HG03457 (cell line): ENCODE data around the gene MUSK.
"Not testable (repeated sequence)": the region's sequence is repeated elsewhere in the genome, so short reads cannot be mapped to it uniquely, and the experiment has no call there.

Experiments
- ATAC-seq: cut with Tn5 transposase; IDR thresholded peaks from one replicate; pipeline ENCODE4 v1.9.1; 2021; ENCODE audit warnings: moderate number of reproducible peaks; ENCODE audit not compliant: unreplicated experiment

Gene MUSK

GRCh38 chr9:110691002-110691549 lies 22.5 kb downstream of the MUSK start:
- no peak for ATAC-seq

GRCh38 chr9:110695846-110696245 lies 27.3 kb downstream of the MUSK start:
- ATAC-seq, result not testable (repeated sequence)

DNA sequence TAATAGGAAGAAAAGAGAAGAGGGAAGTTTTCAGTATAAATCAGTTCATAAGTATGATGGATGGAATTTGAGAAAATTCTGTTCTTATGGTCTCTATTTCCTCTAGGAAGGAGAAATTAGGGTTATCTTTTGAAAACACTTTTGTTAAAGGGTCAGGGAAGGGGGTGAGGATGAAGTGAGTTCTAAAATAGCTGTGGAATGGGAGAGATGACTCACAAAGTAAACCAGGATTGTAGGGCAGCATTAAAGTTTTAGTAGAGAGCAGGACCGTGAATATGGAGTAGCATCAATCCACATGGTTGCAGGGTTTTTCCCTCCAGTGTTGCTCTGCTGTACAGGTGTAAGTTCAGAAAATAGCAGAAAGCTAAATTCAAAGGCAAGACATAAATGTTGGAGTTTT lies 32.4 kb downstream of the MUSK start:
- no peak for ATAC-seq

- no peak for ATAC-seq
Measured at GRCh38 chr9:110703669-110704068, 35.1 kb downstream of the MUSK start.

DNA sequence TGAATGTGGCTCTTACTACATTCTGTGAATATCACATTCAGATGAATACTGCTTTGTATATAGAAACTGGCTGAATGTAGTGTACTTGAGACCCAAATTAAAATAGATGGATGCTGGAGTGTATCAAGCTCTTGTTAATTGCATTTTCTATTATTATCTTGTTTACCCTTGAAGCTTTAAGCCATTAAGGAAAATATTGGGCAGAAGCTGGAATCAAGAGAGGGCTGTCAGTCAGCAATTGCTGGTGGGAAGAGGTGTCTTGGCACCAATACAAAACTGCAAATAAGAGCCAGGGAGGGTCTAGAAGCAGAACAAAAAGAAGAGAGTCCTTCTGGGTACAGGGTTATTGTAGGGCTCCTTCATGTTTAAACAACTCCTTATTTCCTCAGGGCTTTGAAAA lies 38.8 kb downstream of the MUSK start:
- ATAC-seq, result no peak

GRCh38 chr9:110710420-110710819 lies 41.8 kb downstream of the MUSK start:
- no peak for ATAC-seq

- ATAC-seq, result no peak
Measured at GRCh38 chr9:110712955-110713354, 44.4 kb downstream of the MUSK start.

DNA sequence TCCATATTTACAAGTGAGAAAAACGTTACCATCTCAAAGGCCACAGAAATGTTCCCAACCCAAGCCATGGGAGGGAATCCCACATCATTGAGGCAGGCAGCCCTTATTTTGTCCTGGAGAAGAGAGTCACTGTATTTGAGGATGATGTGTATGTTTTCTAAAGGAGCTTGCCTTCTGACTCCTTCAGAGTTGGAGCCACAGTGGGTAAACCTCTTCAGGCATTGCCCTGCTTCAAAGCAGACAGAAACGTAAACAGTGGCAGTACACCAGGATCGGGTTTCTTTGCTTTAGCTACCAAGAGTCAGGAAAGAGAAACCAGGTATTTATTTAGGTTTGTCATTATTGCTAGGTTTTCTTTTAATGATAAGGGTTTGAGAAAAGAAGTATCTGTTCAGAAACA lies 45.7 kb downstream of the MUSK start:
- no peak for ATAC-seq

DNA sequence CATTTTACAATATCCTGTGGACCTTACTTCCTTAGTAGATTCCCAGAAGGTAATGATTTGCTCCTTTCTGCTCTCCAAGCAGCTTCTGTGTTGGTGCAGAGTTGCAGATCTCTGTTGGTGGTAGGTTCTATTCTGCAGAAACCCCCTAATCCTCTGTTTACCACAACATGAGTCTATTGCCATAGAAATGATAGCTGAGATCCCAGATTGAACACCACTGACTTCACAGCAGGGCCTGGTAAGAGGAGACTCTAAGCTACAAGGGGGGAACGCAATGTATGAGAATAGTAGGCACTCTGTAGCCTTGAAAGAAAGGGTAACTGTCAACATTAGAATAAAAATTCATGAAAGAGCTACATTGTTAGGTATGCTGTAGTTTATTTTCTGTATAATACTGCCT lies 59.5 kb downstream of the MUSK start:
- ATAC-seq, result no peak

GRCh38 chr9:110729641-110730040 lies 61.0 kb downstream of the MUSK start:
- no peak for ATAC-seq

- ATAC-seq, result no peak
Measured at GRCh38 chr9:110731437-110732028, 62.9 kb downstream of the MUSK start.

DNA sequence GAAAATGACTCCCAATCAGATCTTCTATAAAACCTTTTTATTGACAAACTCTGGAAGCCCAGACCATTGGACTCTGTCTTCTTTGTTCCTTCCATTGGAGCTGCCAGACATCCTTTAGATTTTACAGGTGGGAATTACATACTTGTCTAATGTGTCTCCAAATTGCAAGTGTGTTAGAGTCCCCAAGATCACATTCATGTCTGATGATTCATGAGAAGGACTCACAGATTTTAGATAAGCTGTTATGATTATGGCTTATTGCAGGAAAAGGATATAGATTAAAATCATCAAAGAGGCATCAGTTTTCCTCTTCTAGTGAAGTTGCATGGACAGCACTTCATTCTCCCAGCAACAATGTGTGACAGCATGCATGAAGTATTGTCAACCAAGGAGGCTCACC lies 70.4 kb downstream of the MUSK start:
- ATAC-seq, result no peak

GRCh38 chr9:110742741-110743371 lies 74.3 kb downstream of the MUSK start:
- ATAC-seq, result no peak

GRCh38 chr9:110744715-110745384 lies 76.3 kb downstream of the MUSK start:
- no peak for ATAC-seq

- ATAC-seq, result no peak
Measured at GRCh38 chr9:110745676-110746075, 77.1 kb downstream of the MUSK start.

DNA sequence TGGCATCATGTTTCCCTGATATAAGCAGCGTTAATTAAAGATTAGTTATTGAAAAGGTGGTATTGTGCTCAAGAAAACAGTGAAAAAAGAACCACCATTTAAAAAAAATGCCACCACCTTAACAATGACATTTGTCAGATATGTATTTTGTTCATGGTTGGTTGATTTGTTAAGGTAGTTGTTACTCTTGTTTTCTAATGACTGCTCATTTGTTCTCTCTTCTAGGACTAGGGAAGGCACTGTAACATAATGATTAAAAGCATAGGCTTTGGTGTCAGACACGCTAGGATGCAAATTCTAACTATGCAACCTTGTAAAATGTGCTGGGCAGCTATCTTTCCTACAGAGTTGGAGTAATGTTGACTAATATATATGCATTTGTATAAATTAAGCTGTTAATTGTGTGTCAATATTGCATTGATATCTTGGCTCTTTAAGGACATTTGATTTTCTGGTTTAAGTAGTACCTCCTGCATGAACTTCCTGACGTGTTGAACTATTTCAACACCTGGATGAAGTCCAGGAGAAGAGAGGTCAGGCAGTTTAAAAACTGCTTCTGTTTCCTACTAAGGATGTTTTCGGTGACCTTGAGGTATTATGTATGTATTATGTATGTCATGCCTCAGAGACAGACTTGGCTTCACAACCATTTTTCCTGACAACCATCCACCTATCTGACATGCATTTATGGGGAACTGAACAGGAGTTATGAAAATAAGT lies 77.8 kb downstream of the MUSK start:
- ATAC-seq, result no peak

DNA sequence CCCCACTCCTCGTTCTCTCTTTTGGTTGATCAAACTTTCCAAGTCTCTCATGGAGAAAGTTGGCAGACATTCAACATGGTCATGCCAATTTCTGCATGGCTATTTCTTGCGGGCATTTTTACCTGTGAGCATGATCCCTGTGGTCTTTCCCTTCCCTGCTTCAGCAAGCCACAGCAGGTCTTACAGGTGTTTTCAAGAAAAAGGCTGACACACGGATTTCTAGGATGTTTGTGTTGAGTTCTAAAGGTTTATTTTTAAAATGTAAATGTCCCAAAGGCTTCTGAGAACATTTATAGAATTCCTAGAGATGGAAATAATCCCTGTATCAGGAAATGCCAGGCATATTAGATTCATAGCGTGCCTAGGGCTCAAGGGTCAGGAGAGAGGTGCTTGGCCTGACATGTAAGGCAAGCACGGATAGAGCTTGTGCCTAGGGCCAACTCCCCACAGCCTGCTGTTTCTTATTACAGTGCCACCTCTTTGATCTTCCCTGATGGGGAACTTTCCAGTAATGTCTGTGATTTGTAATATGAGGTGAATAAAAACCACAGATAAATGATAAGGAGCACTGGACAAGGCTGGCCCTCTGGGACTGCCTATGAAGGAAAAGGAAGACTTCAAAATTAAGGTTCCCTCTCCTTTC lies 79.8 kb downstream of the MUSK start:
- ATAC-seq, result no peak

- no peak for ATAC-seq
Measured at GRCh38 chr9:110750272-110750671, 81.7 kb downstream of the MUSK start.

DNA sequence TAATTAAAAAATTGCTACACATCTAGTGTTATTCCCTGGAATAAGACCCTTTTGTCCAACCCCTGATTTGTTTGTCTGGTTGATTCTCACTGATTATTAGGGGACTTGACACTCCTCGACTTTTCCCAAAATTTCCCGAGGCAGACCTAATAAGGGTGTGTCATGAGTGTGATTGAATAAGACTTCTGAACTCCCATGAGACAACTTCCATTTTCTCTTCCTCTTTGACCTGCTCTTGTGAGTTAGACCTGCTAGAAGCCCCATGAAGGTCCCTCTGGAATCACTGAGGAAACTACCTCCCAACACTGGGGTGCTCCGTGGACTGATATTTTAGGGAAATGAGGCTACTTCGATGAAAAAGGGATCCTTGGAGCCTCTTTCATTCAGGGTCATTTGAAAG lies 83.4 kb downstream of the MUSK start:
- ATAC-seq, result no peak

GRCh38 chr9:110752766-110753165 lies 84.2 kb downstream of the MUSK start:
- ATAC-seq, result no peak

DNA sequence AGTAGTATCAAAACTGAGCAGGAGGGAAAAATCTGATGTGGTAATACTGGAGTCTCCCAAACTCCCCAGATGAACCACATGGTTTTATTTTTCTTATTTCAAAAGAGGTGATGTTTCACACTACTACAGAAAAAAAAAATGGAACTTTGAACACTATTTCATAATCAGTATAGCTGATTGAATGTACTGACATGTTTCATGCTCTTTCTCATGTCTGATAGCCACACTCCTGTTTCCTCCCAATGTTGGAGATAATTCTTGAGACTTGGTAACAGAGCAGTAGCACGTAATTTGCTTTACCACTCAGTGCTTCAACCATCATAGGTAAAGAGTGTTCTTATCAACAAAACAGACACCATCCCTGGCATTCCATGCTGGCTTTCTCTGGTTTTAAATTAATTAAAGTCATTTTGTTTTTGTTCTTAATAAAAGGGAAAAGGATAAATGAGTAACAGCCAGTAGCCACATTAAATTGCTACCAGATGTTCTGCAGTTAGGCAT lies 85.2 kb downstream of the MUSK start:
- ATAC-seq, result no peak
